ENCODE data around the gene NALCN. TPM values are rescaled to one million over a fixed set of nuclear protein-coding genes. Genes with fewer than 3 reads are reported as not detected.

Gene NALCN
- total and polyA plus RNA-seq, 2 experiments from 2014 or later: not detected

GRCh38 chr13:101139081-101139480 lies 277.2 kb downstream of the NALCN start:
- Histone ChIP-seq H3K9me3 (ENCODE audit: low read depth) (no peaks in the 10 kb centered on the region), H3K36me3 (no peaks in the 10 kb centered on the region), H3K4me1 (ENCODE audit: low read depth) (no peaks in the 10 kb centered on the region), H3K27me3 (no peaks in the 10 kb centered on the region), H3K4me3 (no peak overlapping the region), H3K27ac (no peak overlapping the region)
- DNase-seq (ENCODE audit: low read depth in 1 of 2, low spot score in 1 of 2): no peak
- no peak for TF ChIP-seq CTCF (IDR thresholded peaks at IDR 0.05; ENCODE audit: low read depth, low read length)

- H3K9me3 ChIP-seq (ENCODE audit: low read depth): no peaks in the 10 kb centered on the region
- no peak overlapping the region for H3K27ac ChIP-seq
- TF ChIP-seq CTCF (IDR thresholded peaks at IDR 0.05; ENCODE audit: low read depth, low read length): peak; percentile 78
- no peaks in the 10 kb centered on the region for H3K36me3 ChIP-seq
- DNase-seq (ENCODE audit: low read depth in 1 of 2, low spot score in 1 of 2): peak; percentile 62 to 71
- H3K4me1 ChIP-seq (ENCODE audit: low read depth): no peaks in the 10 kb centered on the region
- no peaks in the 10 kb centered on the region for H3K27me3 ChIP-seq
- no peak overlapping the region for H3K4me3 ChIP-seq
Measured at GRCh38 chr13:101127741-101128353, 288.5 kb downstream of the NALCN start.

DNA sequence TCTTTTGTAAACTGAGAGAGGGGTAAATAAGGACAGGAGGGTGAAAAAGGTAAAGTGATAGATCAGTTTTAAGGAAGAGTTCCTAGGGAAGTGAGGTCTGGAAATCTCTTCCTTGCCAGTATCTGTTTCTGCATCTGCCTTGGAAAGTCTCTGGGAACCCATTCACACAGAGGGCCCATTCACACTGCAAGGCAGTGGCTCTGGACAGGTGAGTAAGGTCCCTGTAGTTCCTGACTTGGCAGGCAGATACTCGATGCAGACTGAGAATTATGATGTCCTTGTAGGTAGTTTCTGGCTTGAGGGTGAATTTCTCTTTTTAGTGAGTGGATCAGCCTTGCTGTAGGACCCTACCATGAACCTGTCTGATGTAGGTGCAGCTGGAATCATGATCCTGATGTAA lies 293.3 kb downstream of the NALCN start:
- H3K4me1 ChIP-seq (ENCODE audit: low read depth): no peaks in the 10 kb centered on the region
- H3K27me3 ChIP-seq: no peaks in the 10 kb centered on the region
- H3K9me3 ChIP-seq (ENCODE audit: low read depth): no peaks in the 10 kb centered on the region
- H3K27ac ChIP-seq: no peak overlapping the region
- no peak overlapping the region for H3K4me3 ChIP-seq
- TF ChIP-seq CTCF (IDR thresholded peaks at IDR 0.05; ENCODE audit: low read depth, low read length): no peak
- H3K36me3 ChIP-seq: no peaks in the 10 kb centered on the region
- no peak for DNase-seq (ENCODE audit: low read depth in 1 of 2, low spot score in 1 of 2)

- H3K4me1 ChIP-seq (ENCODE audit: low read depth): no peaks in the 10 kb centered on the region
- no peaks in the 10 kb centered on the region for H3K9me3 ChIP-seq (ENCODE audit: low read depth)
- no peak overlapping the region for H3K4me3 ChIP-seq
- H3K27me3 ChIP-seq: no peaks in the 10 kb centered on the region
- no peak for DNase-seq (ENCODE audit: low read depth in 1 of 2, low spot score in 1 of 2)
- H3K27ac ChIP-seq: no peak overlapping the region
- TF ChIP-seq CTCF (IDR thresholded peaks at IDR 0.05; ENCODE audit: low read depth, low read length): no peak
- H3K36me3 ChIP-seq: no peaks in the 10 kb centered on the region
Measured at GRCh38 chr13:101121608-101122007, 294.7 kb downstream of the NALCN start.

DNA sequence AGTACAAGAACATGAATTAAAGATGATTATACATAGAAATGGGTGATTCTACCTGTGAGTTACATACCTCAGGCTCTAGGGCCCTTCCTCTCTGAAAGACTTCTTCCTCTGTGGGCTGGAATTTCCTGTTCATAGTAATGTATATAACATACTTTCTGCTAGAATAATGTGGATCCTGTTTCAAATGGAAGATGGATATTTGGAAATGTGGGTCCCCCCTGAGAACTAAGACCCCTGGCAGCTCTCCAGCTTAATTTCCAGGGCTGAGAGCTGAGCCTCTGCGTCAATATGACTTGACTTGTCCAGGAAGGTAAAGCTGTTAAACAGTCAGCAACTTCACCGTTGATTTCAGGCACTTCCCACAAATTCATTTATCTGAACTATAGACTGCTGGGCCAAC lies 296.3 kb downstream of the NALCN start:
- H3K4me3 ChIP-seq: no peak overlapping the region
- no peaks in the 10 kb centered on the region for H3K36me3 ChIP-seq
- no peak overlapping the region for H3K27ac ChIP-seq
- H3K9me3 ChIP-seq (ENCODE audit: low read depth): no peaks in the 10 kb centered on the region
- H3K27me3 ChIP-seq: no peaks in the 10 kb centered on the region
- TF ChIP-seq CTCF (IDR thresholded peaks at IDR 0.05; ENCODE audit: low read depth, low read length): no peak
- no peak for DNase-seq (ENCODE audit: low read depth in 1 of 2, low spot score in 1 of 2)
- no peaks in the 10 kb centered on the region for H3K4me1 ChIP-seq (ENCODE audit: low read depth)
